Measurements from ENCODE around the gene BCAM.
A peak's percentile ranks its signal among the peaks of the same experiment; 100 is the strongest.
"Not testable (repeated sequence)": the region's sequence is repeated elsewhere in the genome, so short reads cannot be mapped to it uniquely, and the experiment has no call there.

BCAM gene

GRCh38 chr19:44779150-44779549 lies 29.8 kb upstream of the BCAM start:
- DNase-seq (ENCODE audit: insufficient read length, low spot score) (no peak), FAIRE-seq (no peak)
- no peak for TF ChIP-seq POLR2A (IDR thresholded peaks at IDR 0.05; ENCODE audit: low read depth, low read length)

- DNase-seq (ENCODE audit: insufficient read length, low spot score); FAIRE-seq: not testable (repeated sequence)
Measured at GRCh38 chr19:44781694-44782093, 27.2 kb upstream of the BCAM start.

- no peak for DNase-seq (ENCODE audit: insufficient read length, low spot score)
- TF ChIP-seq POLR2A (IDR thresholded peaks at IDR 0.05; ENCODE audit: low read depth, low read length) = no peak
- FAIRE-seq = no peak
Measured at GRCh38 chr19:44782729-44783128, 26.2 kb upstream of the BCAM start.

GRCh38 chr19:44783545-44783944 lies 25.4 kb upstream of the BCAM start:
- no peak for FAIRE-seq
- DNase-seq (ENCODE audit: insufficient read length, low spot score) = no peak
- TF ChIP-seq POLR2A (IDR thresholded peaks at IDR 0.05; ENCODE audit: low read depth, low read length) = no peak

GRCh38 chr19:44785271-44785670 lies 23.6 kb upstream of the BCAM start:
- TF ChIP-seq POLR2A (IDR thresholded peaks at IDR 0.05; ENCODE audit: low read depth, low read length) = no peak
- no peak for FAIRE-seq
- no peak for DNase-seq (ENCODE audit: insufficient read length, low spot score)

GRCh38 chr19:44785993-44786392 lies 22.9 kb upstream of the BCAM start:
- DNase-seq (ENCODE audit: insufficient read length, low spot score) (no peak), FAIRE-seq (no peak)
- TF ChIP-seq POLR2A (IDR thresholded peaks at IDR 0.05; ENCODE audit: low read depth, low read length) = no peak

GRCh38 chr19:44788971-44789370 lies 19.9 kb upstream of the BCAM start:
- no peak for FAIRE-seq
- no peak for TF ChIP-seq POLR2A (IDR thresholded peaks at IDR 0.05; ENCODE audit: low read depth, low read length)

GRCh38 chr19:44789943-44790483 lies 18.9 kb upstream of the BCAM start:
- no peak for DNase-seq (ENCODE audit: insufficient read length, low spot score)
- TF ChIP-seq POLR2A (IDR thresholded peaks at IDR 0.05; ENCODE audit: low read depth, low read length) = no peak
- no peak for FAIRE-seq

More at GRCh38 chr19:44788971-44789370, 19.9 kb upstream of the BCAM start:
- no peak for DNase-seq (ENCODE audit: insufficient read length, low spot score)

- TF ChIP-seq POLR2A (IDR thresholded peaks at IDR 0.05; ENCODE audit: low read depth, low read length) = no peak
- DNase-seq (ENCODE audit: insufficient read length, low spot score) (no peak), FAIRE-seq (no peak)
Measured at GRCh38 chr19:44792281-44792680, 16.6 kb upstream of the BCAM start.

- FAIRE-seq (no peak), DNase-seq (ENCODE audit: insufficient read length, low spot score) (no peak)
- TF ChIP-seq POLR2A (IDR thresholded peaks at IDR 0.05; ENCODE audit: low read depth, low read length) = no peak
Measured at GRCh38 chr19:44794610-44795009, 14.3 kb upstream of the BCAM start.

GRCh38 chr19:44795398-44795987 lies 13.4 kb upstream of the BCAM start:
- DNase-seq (ENCODE audit: insufficient read length, low spot score) = no peak
- no peak for FAIRE-seq
- no peak for TF ChIP-seq POLR2A (IDR thresholded peaks at IDR 0.05; ENCODE audit: low read depth, low read length)

- FAIRE-seq (no peak), DNase-seq (ENCODE audit: insufficient read length, low spot score) (no peak)
- TF ChIP-seq POLR2A (IDR thresholded peaks at IDR 0.05; ENCODE audit: low read depth, low read length) = no peak
Measured at GRCh38 chr19:44796701-44797115, 12.2 kb upstream of the BCAM start.

- TF ChIP-seq POLR2A (IDR thresholded peaks at IDR 0.05; ENCODE audit: low read depth, low read length) = no peak
- no peak for DNase-seq (ENCODE audit: insufficient read length, low spot score)
- FAIRE-seq = no peak
Measured at GRCh38 chr19:44799627-44800346, 9.1 kb upstream of the BCAM start.

- DNase-seq (ENCODE audit: insufficient read length, low spot score) = peak; percentile 82
- no peak for TF ChIP-seq POLR2A (IDR thresholded peaks at IDR 0.05; ENCODE audit: low read depth, low read length)
- no peak for FAIRE-seq
Measured at GRCh38 chr19:44800461-44800860, 8.4 kb upstream of the BCAM start.

Measured in H54 (cell line).